CD4-positive, alpha-beta T cell (primary cell): Measurements from ENCODE around the gene CDH24. TPM values are rescaled to one million over a fixed set of nuclear protein-coding genes. Genes with fewer than 3 reads are reported as not detected.

Experiments used
- ATAC-seq: fragments of 200-7000 bp; cut with Tn5 transposase; one replicate; pipeline ENCODE4 v1.10.0; 2022; ENCODE audit warnings: mild to moderate bottlenecking; ENCODE audit not compliant: poor library complexity
- CTCF ChIA-PET: fragments of 350-600 bp; sonication (Branson Sonifier 250); formaldehyde crosslinking; loops from one replicate; lab custom pipeline; 2021; ENCODE audit warnings: antibody characterized with exemption, inconsistent platforms; lab: Charles Lee
- POLR2A ChIA-PET: fragments of 350-600 bp; sonication (Branson Sonifier 250); formaldehyde crosslinking; loops from one replicate; lab custom pipeline; 2021; ENCODE audit warnings: antibody characterized with exemption, inconsistent platforms; lab: Charles Lee
- DNase-seq, 14 experiments: peaks; one replicate each; pipeline ENCODE4 v3.0.0-alpha.2; 2013 to 2020; ENCODE audit warnings: mixed read lengths in 2 of 14
- H3K27ac ChIP-seq, 2 donors: one replicate each; pipeline versions ENCODE4 v1.5.1 to v1.7.0; 2013; ENCODE audit warnings: low read length in 2 of 2, low read depth in 1 of 2, mild to moderate bottlenecking in 1 of 2
- H3K27me3 ChIP-seq, 2 experiments: 1 replicate in 1 of 2; 2 replicates in 1 of 2; pipeline versions ENCODE4 v1.6.1 to v1.7.0; 2013; ENCODE audit warnings: low read length in 2 of 2, control low read depth in 1 of 2, mild to moderate bottlenecking in 1 of 2, moderate library complexity in 1 of 2; ENCODE audit not compliant: insufficient read depth in 2 of 2, control insufficient read depth in 1 of 2
- H3K36me3 ChIP-seq: one replicate; pipeline ENCODE4 v1.6.1; 2013; ENCODE audit warnings: low read length, control low read depth; ENCODE audit not compliant: insufficient read depth
- H3K4me1 ChIP-seq: one replicate; pipeline ENCODE4 v1.6.1; 2013; ENCODE audit warnings: low read length, control low read depth; ENCODE audit not compliant: insufficient read depth
- H3K4me3 ChIP-seq: one replicate; pipeline ENCODE4 v1.5.1; 2013; ENCODE audit warnings: mild to moderate bottlenecking, low read length, moderate library complexity
- H3K9me3 ChIP-seq, 2 experiments: 1 replicate in 1 of 2; 2 replicates in 1 of 2; pipeline versions ENCODE4 v1.6.1 to v1.7.0; 2013; ENCODE audit warnings: low read length in 2 of 2, mild to moderate bottlenecking in 2 of 2, control low read depth in 1 of 2, moderate library complexity in 1 of 2; ENCODE audit not compliant: control insufficient read depth in 1 of 2, insufficient read depth in 1 of 2
- H3K27ac Mint-ChIP-seq: one replicate; pipeline ENCODE4 v1.8.0; 2020; ENCODE audit warnings: mixed read lengths
- H3K27me3 Mint-ChIP-seq: one replicate; pipeline ENCODE4 v1.8.0; 2021; ENCODE audit warnings: mixed read lengths
- H3K36me3 Mint-ChIP-seq: one replicate; pipeline ENCODE4 v1.8.0; 2021; ENCODE audit warnings: low read depth, mixed read lengths
- H3K4me1 Mint-ChIP-seq: one replicate; pipeline ENCODE4 v1.8.0; 2021; ENCODE audit warnings: low read depth, mixed read lengths
- H3K4me3 Mint-ChIP-seq: one replicate; pipeline ENCODE4 v1.8.0; 2020; ENCODE audit warnings: mild to moderate bottlenecking, mixed read lengths
- H3K9me3 Mint-ChIP-seq: one replicate; pipeline ENCODE4 v1.8.0; 2020; ENCODE audit warnings: mixed read lengths
- intact Hi-C, 2 experiments: fragments of 100-400 bp; cut with DNase I in 1 of 2; cut with micrococcal nuclease in 1 of 2; formaldehyde crosslinking; loops; one replicate each; pipeline versions ENCODE4 v1.15.1 to v1.9.0; 2023 to 2025; cut with DNase I, micrococcal nuclease
- total RNA-seq, 174 experiments: library from RNA in 2 of 174; stranded (reverse) in 2 of 174; gene quantifications; one replicate each; pipeline ENCODE4 v1.2.3 and lab custom pipeline; 2021 to 2026
- TF ChIP-seq, protein P1 (sequence below): fragments of 200-600 bp; IDR thresholded peaks from one replicate; pipeline ENCODE4 v1.8.0; 2022; ENCODE audit warnings: antibody characterized with exemption, mild to moderate bottlenecking

Gene CDH24
- total RNA-seq, 2 experiments from 2014 or later: 3.3 to 3.7 TPM

DNA sequence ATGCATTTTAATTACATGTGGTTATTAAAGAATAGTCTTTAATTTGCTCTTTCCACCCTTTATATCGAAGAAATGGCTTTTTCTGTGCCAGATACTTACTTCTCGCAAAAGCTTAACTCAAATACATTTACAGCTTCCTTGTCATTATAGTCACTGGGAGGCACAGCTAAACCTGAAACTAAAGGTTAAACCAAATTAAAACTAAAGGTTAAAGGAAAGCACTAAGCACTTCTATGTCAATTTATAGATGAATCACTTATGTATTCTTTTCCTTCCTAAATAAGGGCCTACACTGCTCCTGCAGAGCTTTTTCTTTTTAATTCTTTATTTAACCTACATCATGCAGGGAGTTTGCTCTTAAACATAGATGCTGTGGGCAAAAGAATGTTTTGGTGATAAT lies 56.5 kb downstream of the CDH24 start:
- no peaks in the 10 kb centered on the region for H3K36me3 ChIP-seq
- H3K27ac ChIP-seq: no peak overlapping the region
- H3K9me3 ChIP-seq: no peaks in the 10 kb centered on the region
- H3K4me1 ChIP-seq: no peaks in the 10 kb centered on the region
- CTCF ChIA-PET: interaction anchor here (2.1 kb wide), 1 partner anchor 14 kb away, joined by 8 read pairs; no protein-coding TSS in a partner anchor
- Mint-ChIP-seq H3K4me3 (no peak overlapping the region), H3K27me3 (no peaks in the 10 kb centered on the region), H3K27ac (no peak overlapping the region), H3K9me3 (no peaks in the 10 kb centered on the region), H3K36me3 (no peaks in the 10 kb centered on the region), H3K4me1 (peaks cover 9% of the 10 kb centered on the region)
- POLR2A ChIA-PET: interaction anchor here (0.6 to 0.8 kb wide), 2 partner anchors 12 to 17 kb away, joined by 3 to 5 read pairs; no protein-coding TSS in a partner anchor
- H3K4me3 ChIP-seq: no peak overlapping the region
- no peaks in the 10 kb centered on the region for H3K27me3 ChIP-seq
- no peak for ATAC-seq
- intact Hi-C loops: no loop called here
- DNase-seq: no peak
- TF ChIP-seq, protein P1, sequence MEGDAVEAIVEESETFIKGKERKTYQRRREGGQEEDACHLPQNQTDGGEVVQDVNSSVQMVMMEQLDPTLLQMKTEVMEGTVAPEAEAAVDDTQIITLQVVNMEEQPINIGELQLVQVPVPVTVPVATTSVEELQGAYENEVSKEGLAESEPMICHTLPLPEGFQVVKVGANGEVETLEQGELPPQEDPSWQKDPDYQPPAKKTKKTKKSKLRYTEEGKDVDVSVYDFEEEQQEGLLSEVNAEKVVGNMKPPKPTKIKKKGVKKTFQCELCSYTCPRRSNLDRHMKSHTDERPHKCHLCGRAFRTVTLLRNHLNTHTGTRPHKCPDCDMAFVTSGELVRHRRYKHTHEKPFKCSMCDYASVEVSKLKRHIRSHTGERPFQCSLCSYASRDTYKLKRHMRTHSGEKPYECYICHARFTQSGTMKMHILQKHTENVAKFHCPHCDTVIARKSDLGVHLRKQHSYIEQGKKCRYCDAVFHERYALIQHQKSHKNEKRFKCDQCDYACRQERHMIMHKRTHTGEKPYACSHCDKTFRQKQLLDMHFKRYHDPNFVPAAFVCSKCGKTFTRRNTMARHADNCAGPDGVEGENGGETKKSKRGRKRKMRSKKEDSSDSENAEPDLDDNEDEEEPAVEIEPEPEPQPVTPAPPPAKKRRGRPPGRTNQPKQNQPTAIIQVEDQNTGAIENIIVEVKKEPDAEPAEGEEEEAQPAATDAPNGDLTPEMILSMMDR: no peak

GRCh38 chr14:22998329-22999012 lies 58.8 kb downstream of the CDH24 start:
- Mint-ChIP-seq H3K4me3 (no peak overlapping the region), H3K9me3 (no peaks in the 10 kb centered on the region)
- CTCF ChIA-PET: no interaction called here

GRCh38 chr14:22997676-22998323 lies 59.5 kb downstream of the CDH24 start:
- Histone ChIP-seq H3K27me3 (no peaks in the 10 kb centered on the region), H3K4me3 (no peak overlapping the region), H3K36me3 (no peaks in the 10 kb centered on the region), H3K4me1 (no peaks in the 10 kb centered on the region), H3K27ac (no peak overlapping the region), H3K9me3 (no peaks in the 10 kb centered on the region)
- ATAC-seq (no peak), DNase-seq (no peak)
- H3K36me3 Mint-ChIP-seq: no peaks in the 10 kb centered on the region
- intact Hi-C loops: no loop called here
- H3K27ac Mint-ChIP-seq: no peak overlapping the region
- TF ChIP-seq, protein P1: no peak
- CTCF ChIA-PET: interaction anchor here (1.2 to 3.4 kb wide), 2 partner anchors 9 to 60 kb away, joined by 4 to 19 read pairs; no protein-coding TSS in a partner anchor
- H3K9me3 Mint-ChIP-seq: no peaks in the 10 kb centered on the region
- H3K27me3 Mint-ChIP-seq: no peaks in the 10 kb centered on the region
- H3K4me1 Mint-ChIP-seq: no peaks in the 10 kb centered on the region
- H3K4me3 Mint-ChIP-seq: no peak overlapping the region
- POLR2A ChIA-PET: interaction anchor here (0.6 kb wide), 1 partner anchor 10 kb away, joined by 3 read pairs; no protein-coding TSS in a partner anchor

More at GRCh38 chr14:22998329-22999012, 58.8 kb downstream of the CDH24 start:
- no peak overlapping the region for H3K27ac ChIP-seq
- Mint-ChIP-seq H3K36me3 (no peaks in the 10 kb centered on the region), H3K27me3 (no peaks in the 10 kb centered on the region), H3K27ac (no peak overlapping the region), H3K4me1 (no peaks in the 10 kb centered on the region)
- POLR2A ChIA-PET: interaction anchor here (0.6 kb wide), 1 partner anchor 9 kb away, joined by 3 read pairs; no protein-coding TSS in a partner anchor
- no peak for ATAC-seq
- no peak for DNase-seq
- no peaks in the 10 kb centered on the region for H3K4me1 ChIP-seq
- TF ChIP-seq, protein P1: no peak
- no peaks in the 10 kb centered on the region for H3K9me3 ChIP-seq
- no peak overlapping the region for H3K4me3 ChIP-seq
- H3K36me3 ChIP-seq: no peaks in the 10 kb centered on the region
- H3K27me3 ChIP-seq: no peaks in the 10 kb centered on the region
- intact Hi-C loops: no loop called here

Other genes with a start within 250 kb of the CDH24 start
- 1 to 10 TPM in 1 of 2 experiments, under 1 TPM in 1; 0.89 to 1.1 TPM for gene SLC7A7, start 242.1 kb downstream of the CDH24 start, total RNA-seq
- gene MRPL52, start 227.6 kb downstream of the CDH24 start, total RNA-seq: 10 to 100 TPM; 27.6 to 29.4 TPM
- gene MMP14, start 220.9 kb downstream of the CDH24 start, total RNA-seq: 1 to 10 TPM; 2.6 to 2.9 TPM
- gene LRP10, start 185.8 kb downstream of the CDH24 start, total RNA-seq: 10 to 100 TPM; 52.4 to 54.6 TPM
- gene REM2, start 174.3 kb downstream of the CDH24 start, total RNA-seq: 1 to 10 TPM; 9.2 to 9.4 TPM
- 100 to 1,000 TPM in 1 of 2 experiments, 10 to 100 TPM in 1; 87.9 to 111 TPM for gene RBM23, start 138.4 kb downstream of the CDH24 start, total RNA-seq
- 10 to 100 TPM; 15.6 to 19.3 TPM for gene PRMT5, start 128.1 kb downstream of the CDH24 start, total RNA-seq
- 10 to 100 TPM; 17.5 to 19.6 TPM for gene HAUS4, start 100.4 kb downstream of the CDH24 start, total RNA-seq
- 1 to 10 TPM in 1 of 2 experiments, under 1 TPM in 1; 0.67 to 1.1 TPM for gene AJUBA, start 75.0 kb downstream of the CDH24 start, total RNA-seq
- 1 to 10 TPM; 7.6 to 8.4 TPM for gene C14orf93, start 47.4 kb downstream of the CDH24 start, total RNA-seq
- gene PSMB5, start 22.6 kb downstream of the CDH24 start, total RNA-seq: 10 to 100 TPM; 20.1 to 24.5 TPM
- gene PSMB11, start 15.3 kb downstream of the CDH24 start, total RNA-seq: under 1 TPM; 0.16 to 0.31 TPM
- gene ACIN1, start 37.6 kb upstream of the CDH24 start, total RNA-seq: 100 to 1,000 TPM; 282 to 288 TPM
- 1 to 10 TPM; 3.1 to 3.9 TPM for gene C14orf119, start 38.0 kb upstream of the CDH24 start, total RNA-seq
- gene CIROP, start 47.5 kb upstream of the CDH24 start, total RNA-seq: not detected
- not detected for gene CEBPE, start 61.7 kb upstream of the CDH24 start, total RNA-seq
- gene SLC7A8, start 126.1 kb upstream of the CDH24 start, total RNA-seq: under 1 TPM; 0.73 to 0.80 TPM
- gene RNF212B, start 180.4 kb upstream of the CDH24 start, total RNA-seq: not detected
- gene HOMEZ, start 228.6 kb upstream of the CDH24 start, total RNA-seq: 1 to 10 TPM; 2.0 to 2.8 TPM
- 10 to 100 TPM; 51.0 to 53.8 TPM for gene PPP1R3E, start 245.3 kb upstream of the CDH24 start, total RNA-seq
- 1 to 10 TPM; 2.3 to 3.7 TPM for gene BCL2L2, start 249.3 kb upstream of the CDH24 start, total RNA-seq